A549 treated with ZK216348 at 1 μM for 4 hours (cell line): Measurements from ENCODE around the gene RALGAPA1. TPM values are rescaled to one million over a fixed set of nuclear protein-coding genes. Genes with fewer than 3 reads are reported as not detected.

Source experiments
- total RNA-seq: library from RNA; stranded (reverse); fragments of 200-300 nt; extraction: Qiagen RNA extraction; gene quantifications from 5 replicates; pipeline ENCODE4 v1.2.3, GENCODE V29; 2022; ENCODE audit warnings: low read depth

The RALGAPA1 gene
- 4.6 to 8.8 TPM (median 7.7 TPM) in 5 replicates for total RNA-seq

DNA sequence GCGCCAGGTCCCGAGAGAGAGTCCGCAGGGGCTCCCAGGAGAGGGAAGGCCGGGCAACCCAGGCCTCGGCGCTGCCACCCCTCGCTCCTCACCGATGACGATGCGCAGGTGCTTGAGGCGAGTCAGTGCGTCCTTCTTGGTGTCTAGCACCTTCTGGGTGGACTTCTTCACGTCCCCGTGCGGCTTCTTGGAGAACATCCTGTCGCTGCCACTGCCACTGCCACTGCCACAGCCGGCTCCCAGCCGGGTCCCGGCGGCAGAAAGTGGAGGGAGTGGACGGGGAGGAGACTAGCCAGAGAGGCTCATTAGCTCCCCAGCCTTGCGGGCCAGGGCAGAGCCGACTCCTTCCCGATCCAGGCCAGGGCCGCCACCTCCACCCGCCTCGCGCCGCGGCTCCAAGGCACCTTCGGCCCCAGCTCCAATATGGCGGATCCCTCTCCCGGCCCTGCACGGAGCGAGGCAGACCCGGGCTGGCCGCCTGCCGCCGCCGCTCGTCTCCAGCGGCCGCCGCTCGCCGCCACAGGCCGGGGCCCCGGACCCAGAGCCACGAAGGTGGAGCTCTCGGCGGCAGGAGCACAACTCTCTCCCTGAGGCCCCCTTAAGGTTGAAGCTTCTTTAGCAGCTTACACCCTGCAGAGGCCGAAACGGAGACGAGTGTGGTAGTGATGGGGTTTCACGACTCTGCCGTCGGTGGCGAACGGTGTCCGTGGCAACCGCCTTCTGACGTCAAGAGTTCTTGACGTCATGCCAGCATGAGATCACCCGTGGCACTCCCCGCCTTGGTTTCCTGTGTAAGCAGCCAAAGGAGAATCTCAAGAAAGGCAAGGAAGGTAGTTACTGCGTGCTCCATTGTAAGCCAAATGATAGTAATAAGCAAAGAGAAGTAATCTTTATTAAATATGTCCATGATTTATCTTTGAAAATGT is at the start of gene RALGAPA1:
Gene RALGAPA1, minus strand, starts transcription at position 658 of the 926 bp plus-strand sequence. Its CDS starts 460 bp downstream, at position 198.

DNA sequence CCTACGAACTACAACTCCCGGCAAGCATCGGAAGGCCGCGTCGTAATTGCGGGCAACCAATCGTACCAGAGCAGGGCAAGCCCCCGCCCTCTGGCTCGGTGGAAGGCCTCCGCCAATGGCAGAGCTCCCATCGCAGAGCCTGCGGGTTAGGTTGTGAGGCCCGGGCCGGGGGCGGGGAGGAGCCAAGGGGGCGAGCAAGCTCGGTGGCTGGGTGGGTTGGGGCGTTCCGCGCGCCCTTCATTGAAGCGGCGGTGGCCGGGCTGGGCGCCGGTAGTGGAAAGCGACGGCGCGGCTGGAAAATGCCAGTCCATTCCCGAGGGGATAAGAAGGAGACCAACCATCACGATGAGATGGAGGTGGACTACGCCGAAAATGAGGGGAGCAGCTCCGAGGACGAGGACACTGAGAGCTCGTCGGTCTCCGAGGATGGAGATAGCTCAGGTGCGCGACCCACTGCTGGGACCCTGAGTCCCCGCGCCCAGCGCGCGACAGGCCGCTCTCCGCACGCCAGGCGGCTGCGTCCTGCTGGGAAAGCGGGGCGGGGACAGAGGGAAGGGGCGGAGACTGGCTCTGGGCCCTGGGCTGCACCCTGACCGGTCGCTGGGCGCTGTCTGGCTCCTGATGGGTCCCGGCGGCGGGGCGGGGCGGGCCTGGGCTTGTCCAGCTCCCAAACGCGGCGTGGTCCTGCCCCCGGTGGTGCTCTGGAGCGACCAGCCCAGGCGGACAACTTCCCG is 17.3 kb upstream of the RALGAPA1 start, which contains the start of gene BRMS1L:
Gene BRMS1L, plus strand, starts transcription at position 121 of the 734 bp plus-strand sequence. Its CDS starts 179 bp downstream, at position 300.

DNA sequence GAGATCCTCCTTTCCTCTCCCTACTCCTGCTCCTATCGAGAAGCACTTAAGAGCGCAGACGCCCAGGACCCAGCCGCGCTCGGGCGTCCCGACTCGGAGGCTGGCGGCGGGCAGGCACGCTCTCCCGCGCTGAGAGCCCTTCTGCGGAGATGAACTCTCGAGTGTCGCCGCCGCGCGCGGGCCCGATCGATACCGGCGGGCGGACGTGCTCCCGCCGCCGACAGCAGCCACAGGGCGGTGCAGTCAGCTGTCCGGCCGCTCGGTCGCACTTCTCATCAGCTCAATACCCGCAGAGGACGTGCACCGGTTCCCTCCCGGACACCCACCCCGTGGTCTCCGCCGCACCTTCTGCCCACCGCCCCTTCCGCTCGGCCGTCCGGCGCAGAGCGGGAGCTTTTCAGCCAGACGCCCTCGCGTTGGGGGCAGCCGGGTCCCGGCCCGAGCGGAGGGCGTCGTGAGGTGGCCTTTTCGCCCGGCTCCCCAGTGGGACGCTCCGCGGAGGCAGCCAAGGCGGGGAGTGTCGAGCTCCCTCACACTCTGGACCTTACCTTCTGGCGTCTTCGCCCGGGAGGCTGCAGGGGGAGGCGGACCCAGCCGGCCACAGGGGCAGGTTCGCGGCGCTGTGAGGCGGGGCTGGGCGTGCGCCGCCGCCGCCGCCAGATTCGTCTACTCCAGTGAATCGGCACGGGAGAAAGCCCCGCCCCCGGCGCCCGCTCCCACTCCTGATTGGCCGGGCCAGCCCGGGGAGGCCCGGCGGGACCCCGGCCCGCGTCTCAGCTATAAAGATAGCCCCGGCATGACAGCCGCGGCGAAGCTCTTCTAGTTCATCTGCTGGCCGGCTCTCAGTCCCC is 275.5 kb downstream of the RALGAPA1 start, which contains the start of gene INSM2:
Gene INSM2, plus strand, starts transcription at position 808 of the 851 bp plus-strand sequence. CDS start 89 bp downstream, outside the sequence.

Other genes starting within 250 kb of the RALGAPA1 start
- gene BRMS1L, start 17.0 kb upstream of the RALGAPA1 start, total RNA-seq, result 10.0 to 14.6 TPM (median 13.2 TPM) in 5 replicates